GM20000 (cell line): ENCODE measurements around the gene MOB2.
"Not testable (repeated sequence)": the region's sequence is repeated elsewhere in the genome, so short reads cannot be mapped to it uniquely, and the experiment has no call there.

Source experiments
- DNase-seq: peaks from one replicate; pipeline ENCODE4 v3.0.0; 2012; ENCODE audit warnings: low spot score
- CTCF ChIP-seq: IDR thresholded peaks from 2 replicates; pipeline ENCODE4 v1.5.1; 2012; ENCODE audit warnings: mild to moderate bottlenecking, control low read depth; ENCODE audit errors: extremely low read depth, missing control alignments

MOB2 gene

GRCh38 chr11:1433977-1434640, 52.5 kb downstream of the MOB2 start:
- no peak for DNase-seq
- no peak for TF ChIP-seq CTCF

- TF ChIP-seq CTCF, result no peak
- DNase-seq, result no peak
Measured at GRCh38 chr11:1433568-1433967, 53.0 kb downstream of the MOB2 start.

- TF ChIP-seq CTCF, result no peak
Measured at GRCh38 chr11:1428762-1429316, 57.7 kb downstream of the MOB2 start.

GRCh38 chr11:1425439-1425838, 61.1 kb downstream of the MOB2 start:
- no peak for TF ChIP-seq CTCF
- no peak for DNase-seq

More at GRCh38 chr11:1428762-1429316, 57.7 kb downstream of the MOB2 start:
- no peak for DNase-seq

- no peak for DNase-seq
- TF ChIP-seq CTCF, result no peak
Measured at GRCh38 chr11:1425006-1425405, 61.6 kb downstream of the MOB2 start.

- not testable (repeated sequence) for DNase-seq
Measured at GRCh38 chr11:1423406-1423805, 63.2 kb downstream of the MOB2 start.

- no peak for DNase-seq
- no peak for TF ChIP-seq CTCF
Measured at GRCh38 chr11:1422981-1423380, 63.6 kb downstream of the MOB2 start.

- DNase-seq, result no peak
- no peak for TF ChIP-seq CTCF
Measured at GRCh38 chr11:1422481-1422880, 64.1 kb downstream of the MOB2 start.
